Prostate gland (tissue), 2 donors: ENCODE data around the gene LCN9.

ENCODE experiments used
- CTCF ChIP-seq, 4 experiments: fragments of 200-600 bp in 2 of 4; fragments of 450-650 bp in 2 of 4; sonication (generic) in 2 of 4; IDR thresholded peaks; 1 replicate in 3 of 4; 2 replicates in 1 of 4; pipeline ENCODE4 v1.5.1; 2016 to 2019; ENCODE audit warnings: antibody characterized with exemption in 4 of 4, mild to moderate bottlenecking in 2 of 4, moderate library complexity in 2 of 4
- POLR2A ChIP-seq: fragments of 450-650 bp; IDR thresholded peaks from one replicate; pipeline ENCODE4 v1.6.1; 2016; ENCODE audit warnings: antibody characterized with exemption, mild to moderate bottlenecking
- POLR2AphosphoS5 ChIP-seq: sonication (generic); formaldehyde crosslinking; IDR thresholded peaks from one replicate; pipeline ENCODE4 v1.6.1; 2017; ENCODE audit warnings: antibody characterized with exemption

GRCh38 chr9:135647884-135648283 lies 15.2 kb upstream of the LCN9 start:
- TF ChIP-seq POLR2A = no peak
- no peak for TF ChIP-seq CTCF (IDR thresholded peaks at IDR 0.05)
- TF ChIP-seq POLR2AphosphoS5 = no peak
